ENCODE measurements around the gene HSDL2.

DNA sequence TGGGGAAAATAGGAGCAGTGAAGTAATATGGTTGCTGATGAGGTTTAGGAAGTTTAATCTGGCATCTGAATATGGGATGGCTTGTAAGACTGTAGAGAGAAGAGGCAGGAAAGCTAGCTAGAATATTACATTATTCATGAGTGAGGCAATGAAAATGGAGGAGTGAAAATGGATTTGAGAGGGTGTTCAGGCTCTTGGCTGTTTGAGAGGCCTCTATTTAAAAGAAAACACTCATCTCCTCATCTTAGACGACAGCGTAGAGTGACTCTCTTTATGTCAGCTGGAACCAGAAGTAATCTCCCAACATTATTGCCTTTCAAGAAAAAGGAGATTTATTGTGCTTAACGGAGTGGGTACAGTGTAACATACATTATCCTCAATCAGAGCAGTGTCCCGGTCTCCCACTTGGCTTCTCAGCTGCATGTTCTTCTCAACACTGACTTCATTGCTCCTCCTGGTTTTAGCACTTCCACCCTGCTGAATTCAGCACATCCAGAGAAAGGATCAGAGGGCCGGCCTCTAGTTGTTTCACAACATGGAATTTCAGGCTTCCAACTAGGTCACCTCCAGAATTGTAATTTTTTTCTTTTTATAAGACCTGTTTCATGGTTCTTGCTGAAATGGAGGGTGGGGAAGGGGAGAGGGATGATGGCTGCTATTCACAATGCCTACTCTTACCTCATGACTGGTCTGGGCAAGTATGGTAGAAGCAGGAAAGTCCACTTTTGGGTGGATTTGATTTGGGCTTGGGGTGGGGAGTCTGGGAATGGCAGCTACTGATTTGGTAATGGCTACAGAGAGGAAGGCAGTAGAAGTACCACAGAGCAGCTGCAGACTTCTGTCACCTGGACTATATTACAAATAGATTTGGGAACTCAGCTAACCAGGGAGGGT lies 53.8 kb downstream of the HSDL2 start:
- TF ChIP-seq, protein P1, sequence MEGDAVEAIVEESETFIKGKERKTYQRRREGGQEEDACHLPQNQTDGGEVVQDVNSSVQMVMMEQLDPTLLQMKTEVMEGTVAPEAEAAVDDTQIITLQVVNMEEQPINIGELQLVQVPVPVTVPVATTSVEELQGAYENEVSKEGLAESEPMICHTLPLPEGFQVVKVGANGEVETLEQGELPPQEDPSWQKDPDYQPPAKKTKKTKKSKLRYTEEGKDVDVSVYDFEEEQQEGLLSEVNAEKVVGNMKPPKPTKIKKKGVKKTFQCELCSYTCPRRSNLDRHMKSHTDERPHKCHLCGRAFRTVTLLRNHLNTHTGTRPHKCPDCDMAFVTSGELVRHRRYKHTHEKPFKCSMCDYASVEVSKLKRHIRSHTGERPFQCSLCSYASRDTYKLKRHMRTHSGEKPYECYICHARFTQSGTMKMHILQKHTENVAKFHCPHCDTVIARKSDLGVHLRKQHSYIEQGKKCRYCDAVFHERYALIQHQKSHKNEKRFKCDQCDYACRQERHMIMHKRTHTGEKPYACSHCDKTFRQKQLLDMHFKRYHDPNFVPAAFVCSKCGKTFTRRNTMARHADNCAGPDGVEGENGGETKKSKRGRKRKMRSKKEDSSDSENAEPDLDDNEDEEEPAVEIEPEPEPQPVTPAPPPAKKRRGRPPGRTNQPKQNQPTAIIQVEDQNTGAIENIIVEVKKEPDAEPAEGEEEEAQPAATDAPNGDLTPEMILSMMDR (IDR thresholded peaks at IDR 0.05) = no peak
- TF ChIP-seq, protein P2, sequence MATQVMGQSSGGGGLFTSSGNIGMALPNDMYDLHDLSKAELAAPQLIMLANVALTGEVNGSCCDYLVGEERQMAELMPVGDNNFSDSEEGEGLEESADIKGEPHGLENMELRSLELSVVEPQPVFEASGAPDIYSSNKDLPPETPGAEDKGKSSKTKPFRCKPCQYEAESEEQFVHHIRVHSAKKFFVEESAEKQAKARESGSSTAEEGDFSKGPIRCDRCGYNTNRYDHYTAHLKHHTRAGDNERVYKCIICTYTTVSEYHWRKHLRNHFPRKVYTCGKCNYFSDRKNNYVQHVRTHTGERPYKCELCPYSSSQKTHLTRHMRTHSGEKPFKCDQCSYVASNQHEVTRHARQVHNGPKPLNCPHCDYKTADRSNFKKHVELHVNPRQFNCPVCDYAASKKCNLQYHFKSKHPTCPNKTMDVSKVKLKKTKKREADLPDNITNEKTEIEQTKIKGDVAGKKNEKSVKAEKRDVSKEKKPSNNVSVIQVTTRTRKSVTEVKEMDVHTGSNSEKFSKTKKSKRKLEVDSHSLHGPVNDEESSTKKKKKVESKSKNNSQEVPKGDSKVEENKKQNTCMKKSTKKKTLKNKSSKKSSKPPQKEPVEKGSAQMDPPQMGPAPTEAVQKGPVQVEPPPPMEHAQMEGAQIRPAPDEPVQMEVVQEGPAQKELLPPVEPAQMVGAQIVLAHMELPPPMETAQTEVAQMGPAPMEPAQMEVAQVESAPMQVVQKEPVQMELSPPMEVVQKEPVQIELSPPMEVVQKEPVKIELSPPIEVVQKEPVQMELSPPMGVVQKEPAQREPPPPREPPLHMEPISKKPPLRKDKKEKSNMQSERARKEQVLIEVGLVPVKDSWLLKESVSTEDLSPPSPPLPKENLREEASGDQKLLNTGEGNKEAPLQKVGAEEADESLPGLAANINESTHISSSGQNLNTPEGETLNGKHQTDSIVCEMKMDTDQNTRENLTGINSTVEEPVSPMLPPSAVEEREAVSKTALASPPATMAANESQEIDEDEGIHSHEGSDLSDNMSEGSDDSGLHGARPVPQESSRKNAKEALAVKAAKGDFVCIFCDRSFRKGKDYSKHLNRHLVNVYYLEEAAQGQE (IDR thresholded peaks at IDR 0.05; ENCODE audit: insufficient read depth in 1 of 2, low read depth in 2 of 2, low read length in 1 of 2) = no peak
- no peak for TF ChIP-seq POLR2AphosphoS5 (IDR thresholded peaks at IDR 0.05; ENCODE audit: low read depth, low read length)
